GM10248 (cell line): ENCODE results near the gene ZNF324B.

Source experiments
- CTCF ChIA-PET: fragments of 300-600 bp; sonication (Branson Sonifier 250); formaldehyde crosslinking; extraction: SDS; loops from one replicate; lab custom pipeline; 2021; ENCODE audit warnings: antibody characterized with exemption; lab: Yijun Ruan, JAX
- POLR2A ChIA-PET: fragments of 350-650 bp; sonication (Branson Sonifier 250); formaldehyde crosslinking; extraction: SDS; loops from one replicate; lab custom pipeline; 2020; ENCODE audit warnings: antibody characterized with exemption; lab: Yijun Ruan, JAX
- DNase-seq: peaks from one replicate; pipeline ENCODE4 v3.0.0; 2012; ENCODE audit errors: extremely low spot score
- TF ChIP-seq, protein P1 (sequence below): IDR thresholded peaks from 2 replicates; pipeline ENCODE4 v1.5.1; 2012; ENCODE audit warnings: mild to moderate bottlenecking, low read depth; ENCODE audit errors: extremely low read depth, missing control alignments, control extremely low read depth

ZNF324B gene

DNA sequence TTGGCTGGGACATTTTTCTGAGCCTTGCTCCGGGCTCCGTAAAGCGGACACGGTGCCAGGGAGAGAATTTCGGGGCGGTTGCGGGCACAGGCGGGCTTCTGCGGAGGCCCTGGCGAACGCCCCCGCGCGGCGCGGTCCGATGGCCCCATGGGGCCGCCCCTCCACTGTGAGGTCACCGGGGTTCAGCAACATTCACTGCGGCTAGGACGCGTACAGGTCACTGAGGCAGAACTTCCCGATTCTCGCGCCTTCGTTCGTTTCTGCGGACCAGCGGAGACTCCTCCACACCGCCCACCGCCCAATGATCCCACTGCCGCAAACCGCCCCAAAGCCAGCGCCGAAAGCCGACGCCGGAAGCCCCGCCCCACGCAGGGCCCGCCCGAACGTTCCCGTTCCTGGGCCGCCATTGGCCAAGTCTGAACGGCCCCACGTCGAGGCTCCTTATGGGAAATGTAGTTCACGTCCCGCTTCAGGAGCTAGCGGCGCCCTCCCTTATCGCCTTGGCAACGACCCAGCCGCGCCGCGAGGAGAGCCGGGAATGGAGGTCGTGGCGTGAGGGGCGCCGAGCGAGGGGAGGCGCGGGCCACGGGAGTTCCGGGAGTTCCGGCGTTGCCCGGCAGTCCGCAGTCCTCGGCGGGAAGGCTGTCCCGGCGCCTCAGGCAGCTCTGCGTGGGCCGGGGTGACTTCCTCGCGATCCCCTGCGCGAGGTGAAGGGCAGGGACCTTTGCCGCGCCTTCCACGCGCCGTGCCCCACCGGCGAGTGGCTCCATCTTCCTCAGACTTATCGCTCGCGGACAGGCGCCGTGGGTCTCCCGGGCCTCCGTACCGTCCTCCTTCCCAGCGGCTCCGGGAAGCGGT is 43.0 kb upstream of the ZNF324B start, which contains the start of gene ZNF584:
Gene ZNF584 (plus strand): TSS at position 498 of the 858 bp plus-strand sequence. CDS start 499 bp downstream, outside the sequence.
- TF ChIP-seq, protein P1, sequence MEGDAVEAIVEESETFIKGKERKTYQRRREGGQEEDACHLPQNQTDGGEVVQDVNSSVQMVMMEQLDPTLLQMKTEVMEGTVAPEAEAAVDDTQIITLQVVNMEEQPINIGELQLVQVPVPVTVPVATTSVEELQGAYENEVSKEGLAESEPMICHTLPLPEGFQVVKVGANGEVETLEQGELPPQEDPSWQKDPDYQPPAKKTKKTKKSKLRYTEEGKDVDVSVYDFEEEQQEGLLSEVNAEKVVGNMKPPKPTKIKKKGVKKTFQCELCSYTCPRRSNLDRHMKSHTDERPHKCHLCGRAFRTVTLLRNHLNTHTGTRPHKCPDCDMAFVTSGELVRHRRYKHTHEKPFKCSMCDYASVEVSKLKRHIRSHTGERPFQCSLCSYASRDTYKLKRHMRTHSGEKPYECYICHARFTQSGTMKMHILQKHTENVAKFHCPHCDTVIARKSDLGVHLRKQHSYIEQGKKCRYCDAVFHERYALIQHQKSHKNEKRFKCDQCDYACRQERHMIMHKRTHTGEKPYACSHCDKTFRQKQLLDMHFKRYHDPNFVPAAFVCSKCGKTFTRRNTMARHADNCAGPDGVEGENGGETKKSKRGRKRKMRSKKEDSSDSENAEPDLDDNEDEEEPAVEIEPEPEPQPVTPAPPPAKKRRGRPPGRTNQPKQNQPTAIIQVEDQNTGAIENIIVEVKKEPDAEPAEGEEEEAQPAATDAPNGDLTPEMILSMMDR, result peak; percentile 5
- ChIA-PET POLR2A (interaction anchor here (0.6 to 1.0 kb wide), 2 partner anchors 16 to 31 kb away, joined by 3 to 4 read pairs; no protein-coding TSS in a partner anchor), CTCF (interaction anchor here (0.8 to 1.4 kb wide), 3 partner anchors 12 to 173 kb away, joined by 3 to 4 read pairs (median 3); no protein-coding TSS in a partner anchor)
- DNase-seq, result peak; percentile 97

DNA sequence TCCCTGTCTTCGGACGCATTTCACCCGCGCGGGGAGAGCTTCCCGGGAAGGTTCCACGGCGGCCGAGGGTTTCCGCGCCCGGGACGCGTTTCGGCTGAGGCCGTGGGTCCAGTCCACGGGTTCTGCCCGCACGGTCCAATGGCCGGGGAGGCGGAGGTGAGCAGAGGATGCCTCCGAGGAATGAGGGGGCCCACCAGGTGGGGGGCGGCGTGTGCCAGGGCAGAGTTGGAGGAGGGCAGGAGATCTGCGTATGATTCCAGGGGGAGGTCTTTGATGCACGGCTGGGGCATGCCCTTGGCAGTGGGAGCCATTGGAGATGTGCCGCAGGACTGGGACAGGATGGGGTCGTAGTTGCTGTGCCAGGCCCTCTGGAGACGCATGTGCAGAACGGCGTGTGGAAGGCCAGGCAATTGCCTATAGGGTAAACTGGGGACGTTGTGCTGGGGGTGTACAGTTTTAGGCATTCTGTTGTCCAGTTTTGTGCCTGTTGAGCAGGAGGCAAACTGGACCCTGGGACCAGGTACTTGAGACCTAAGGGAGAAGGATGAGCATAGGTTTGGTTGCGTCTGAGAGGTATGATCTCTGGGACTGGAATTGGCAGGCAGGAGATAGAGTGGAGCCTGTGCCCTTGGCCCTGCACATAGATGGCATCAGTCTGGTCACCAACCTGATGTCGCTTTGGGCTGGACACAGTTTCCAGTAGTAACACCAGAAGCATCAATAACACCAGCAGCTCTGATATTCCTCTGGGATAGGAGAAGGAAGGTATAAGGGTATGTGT is 42.2 kb upstream of the ZNF324B start:
- DNase-seq, result no peak
- TF ChIP-seq, protein P1, result peak; percentile 1
- ChIA-PET CTCF (interaction anchor here (0.8 to 1.4 kb wide), 3 partner anchors 12 to 172 kb away, joined by 3 to 4 read pairs (median 3); no protein-coding TSS in a partner anchor), POLR2A (interaction anchor here (0.6 to 1.0 kb wide), 2 partner anchors 17 to 32 kb away, joined by 3 to 4 read pairs; no protein-coding TSS in a partner anchor)

DNA sequence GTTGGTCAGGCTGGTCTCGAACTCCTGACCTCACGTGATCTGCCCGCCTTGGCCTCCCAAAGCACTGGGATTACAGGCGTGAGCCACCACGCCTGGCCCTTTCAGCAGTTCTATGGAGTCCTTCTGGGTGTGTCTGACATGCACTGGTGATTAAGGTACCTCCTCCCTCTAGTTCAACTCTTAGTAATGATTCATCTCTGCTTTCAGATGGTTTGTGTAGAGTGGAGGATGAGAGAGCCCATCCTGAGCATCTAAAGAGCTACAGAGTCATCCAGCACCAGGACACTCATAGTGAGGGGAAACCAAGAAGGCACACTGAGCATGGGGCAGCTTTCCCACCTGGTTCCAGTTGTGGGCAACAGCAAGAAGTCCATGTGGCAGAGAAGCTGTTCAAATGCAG is 34.8 kb upstream of the ZNF324B start:
- no peak for DNase-seq
- POLR2A ChIA-PET, result no interaction called here
- CTCF ChIA-PET, result interaction anchor here (1.3 to 1.4 kb wide), 2 partner anchors 10 to 103 kb away, joined by 3 to 4 read pairs; partner anchors contain the start of gene ZBTB45
- TF ChIP-seq, protein P1, result no peak

DNA sequence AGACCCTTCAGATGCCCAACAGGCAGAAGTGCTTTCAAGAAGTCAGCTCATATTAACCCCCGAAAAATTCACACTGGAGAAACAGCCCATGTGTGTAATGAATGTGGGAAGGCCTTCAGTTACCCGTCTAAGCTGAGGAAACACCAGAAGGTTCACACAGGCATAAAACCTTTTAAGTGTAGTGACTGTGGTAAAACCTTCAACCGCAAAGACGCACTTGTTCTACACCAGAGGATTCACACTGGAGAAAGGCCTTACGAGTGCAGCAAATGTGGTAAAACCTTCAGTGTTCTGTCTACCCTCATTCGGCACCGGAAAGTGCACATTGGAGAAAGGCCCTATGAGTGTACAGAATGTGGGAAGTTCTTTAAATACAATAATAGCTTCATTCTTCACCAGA is 34.4 kb upstream of the ZNF324B start:
- POLR2A ChIA-PET, result no interaction called here
- DNase-seq, result no peak
- TF ChIP-seq, protein P1, result no peak
- CTCF ChIA-PET, result interaction anchor here (1.3 to 1.4 kb wide), 2 partner anchors 9 to 15 kb away, joined by 3 to 4 read pairs; no protein-coding TSS in a partner anchor

DNA sequence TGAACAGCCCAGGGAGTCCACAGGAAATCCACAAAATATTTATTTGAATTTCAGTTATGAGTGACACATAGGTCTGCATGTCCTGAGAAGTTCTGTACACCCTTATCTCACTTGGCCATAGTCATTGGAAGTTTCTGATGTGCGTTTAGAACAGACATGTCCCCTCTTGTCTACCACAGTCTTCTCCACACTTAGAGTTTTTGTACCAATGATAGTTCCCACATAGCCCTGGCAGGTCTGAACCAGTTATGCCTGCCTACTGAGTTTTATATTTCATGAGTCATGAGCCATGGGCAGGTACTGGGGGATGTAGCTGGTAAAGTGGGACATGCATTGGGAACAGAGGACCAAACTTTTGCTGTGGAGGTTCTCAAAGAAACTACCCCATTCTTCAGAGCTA is 22.8 kb upstream of the ZNF324B start:
- TF ChIP-seq, protein P1, result no peak
- ChIA-PET POLR2A (interaction anchor here (1.0 kb wide), 1 partner anchor 11 kb away, joined by 3 read pairs; the partner anchor contains the start of gene ZNF132), CTCF (no interaction called here)
- DNase-seq, result no peak

DNA sequence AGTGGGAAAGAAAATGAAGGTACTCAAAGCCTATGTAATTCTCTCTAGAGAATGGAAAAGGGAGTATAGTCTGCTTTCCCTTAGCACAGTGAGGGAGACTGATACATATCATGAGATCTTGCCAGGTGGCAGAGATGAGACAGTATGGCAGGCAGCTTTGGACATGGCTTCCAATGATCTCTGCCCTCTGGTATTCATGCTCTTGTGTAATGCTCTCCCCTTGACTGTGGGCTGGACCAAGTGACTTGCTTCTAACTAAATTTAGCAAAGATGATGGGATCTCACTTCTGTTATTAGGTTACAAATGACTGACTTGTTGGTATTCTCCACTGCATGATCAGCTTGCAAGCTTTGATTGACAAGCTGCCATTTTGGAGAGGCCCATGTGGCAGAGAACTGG is 21.7 kb upstream of the ZNF324B start:
- POLR2A ChIA-PET, result interaction anchor here (1.0 kb wide), 1 partner anchor 10 kb away, joined by 3 read pairs; the partner anchor contains the start of gene ZNF132
- TF ChIP-seq, protein P1, result no peak
- DNase-seq, result no peak
- CTCF ChIA-PET, result no interaction called here
